Fibroblast of lung (primary cell): ENCODE measurements around the gene CCNK. TPM values are rescaled to one million over a fixed set of nuclear protein-coding genes. Genes with fewer than 3 reads are reported as not detected.

Experiments used
- DNase-seq, 2 donors: peaks; one replicate each; pipeline versions ENCODE4 v3.0.0 to v3.0.0-alpha.2; 2010; ENCODE audit warnings: low read depth in 2 of 2
- H2AFZ ChIP-seq: 2 replicates; pipeline ENCODE4 v1.5.1; 2012; ENCODE audit warnings: low read length, control low read depth, inconsistent platforms
- H3K27ac ChIP-seq: 2 replicates; pipeline ENCODE4 v1.5.1; 2011; ENCODE audit warnings: low read length, control low read depth; ENCODE audit not compliant: insufficient read depth
- H3K27me3 ChIP-seq: 2 replicates; pipeline ENCODE4 v1.5.1; 2011; ENCODE audit warnings: mild to moderate bottlenecking, low read length; ENCODE audit not compliant: control insufficient read depth, insufficient read depth
- H3K36me3 ChIP-seq: 2 replicates; pipeline ENCODE4 v1.5.1; 2011; ENCODE audit warnings: low read length; ENCODE audit not compliant: control insufficient read depth, insufficient read depth
- H3K4me1 ChIP-seq: 2 replicates; pipeline ENCODE4 v1.5.1; 2011; ENCODE audit warnings: low read length; ENCODE audit not compliant: control insufficient read depth, insufficient read depth; ENCODE audit errors: extremely low read depth
- H3K4me2 ChIP-seq: 2 replicates; pipeline ENCODE4 v1.5.1; 2011; ENCODE audit warnings: low read length, control low read depth; ENCODE audit not compliant: insufficient read depth; ENCODE audit errors: extremely low read depth
- H3K4me3 ChIP-seq, 4 experiments: fragments of 200-600 bp in 1 of 4; sonication (generic) in 1 of 4; replicated peaks in 1 of 4; 2 replicates each; pipeline ENCODE4 v1.5.1; 2011 to 2016; ENCODE audit warnings: low read length in 4 of 4, low read depth in 3 of 4, mild to moderate bottlenecking in 3 of 4, control low read depth in 2 of 4, inconsistent platforms in 1 of 4, mixed read lengths in 1 of 4; ENCODE audit not compliant: insufficient read depth in 1 of 4; ENCODE audit errors: control extremely low read depth in 1 of 4
- H3K79me2 ChIP-seq: 2 replicates; pipeline ENCODE4 v1.5.1; 2012; ENCODE audit warnings: mild to moderate bottlenecking, low read length, inconsistent platforms; ENCODE audit not compliant: control insufficient read depth, insufficient read depth
- H3K9ac ChIP-seq: 2 replicates; pipeline ENCODE4 v1.5.1; 2011; ENCODE audit warnings: mild to moderate bottlenecking, low read length, control low read depth; ENCODE audit not compliant: insufficient read depth
- H3K9me3 ChIP-seq: 2 replicates; pipeline ENCODE4 v1.5.1; 2012; ENCODE audit warnings: low read depth, low read length; ENCODE audit not compliant: control insufficient read depth, insufficient read depth
- H4K20me1 ChIP-seq: 2 replicates; pipeline ENCODE4 v1.5.1; 2011; ENCODE audit warnings: low read length; ENCODE audit not compliant: control insufficient read depth, insufficient read depth; ENCODE audit errors: extremely low read depth
- EZH2 ChIP-seq: IDR thresholded peaks from 2 replicates; pipeline ENCODE4 v1.5.1; 2012; ENCODE audit warnings: low read length, control low read depth, mild to moderate bottlenecking; ENCODE audit errors: missing control alignments
- polyA plus RNA-seq, 2 donors: library from polyadenylated mRNA; depleted of rRNA in 1 of 2; stranded (reverse) in 1 of 2; unstranded in 1 of 2; fragments of >200 nt; gene quantifications; 2 replicates each; pipeline ENCODE4 v1.2.1, GENCODE V29; 2011 to 2012; ENCODE audit warnings: missing spikeins in 1 of 2
- total RNA-seq: library from RNA; depleted of rRNA; stranded (reverse); fragments of >200 nt; gene quantifications from 2 replicates; pipeline ENCODE4 v1.2.1, GENCODE V29; 2014
- TF ChIP-seq, protein P1 (sequence below), 2 donors: IDR thresholded peaks in 1 of 2; conservative IDR thresholded peaks in 1 of 2; 1 replicate in 1 of 2; 2 replicates in 1 of 2; pipeline ENCODE4 v1.5.1; 2011 to 2012; ENCODE audit warnings: low read length in 2 of 2, control low read depth in 1 of 2, inconsistent platforms in 1 of 2, low read depth in 1 of 2, mild to moderate bottlenecking in 1 of 2

Gene CCNK
- total and polyA plus RNA-seq, 2 donors (not counting 1 experiment from before 2014, with no cell fraction given), result 7.3 to 51.0 TPM

DNA sequence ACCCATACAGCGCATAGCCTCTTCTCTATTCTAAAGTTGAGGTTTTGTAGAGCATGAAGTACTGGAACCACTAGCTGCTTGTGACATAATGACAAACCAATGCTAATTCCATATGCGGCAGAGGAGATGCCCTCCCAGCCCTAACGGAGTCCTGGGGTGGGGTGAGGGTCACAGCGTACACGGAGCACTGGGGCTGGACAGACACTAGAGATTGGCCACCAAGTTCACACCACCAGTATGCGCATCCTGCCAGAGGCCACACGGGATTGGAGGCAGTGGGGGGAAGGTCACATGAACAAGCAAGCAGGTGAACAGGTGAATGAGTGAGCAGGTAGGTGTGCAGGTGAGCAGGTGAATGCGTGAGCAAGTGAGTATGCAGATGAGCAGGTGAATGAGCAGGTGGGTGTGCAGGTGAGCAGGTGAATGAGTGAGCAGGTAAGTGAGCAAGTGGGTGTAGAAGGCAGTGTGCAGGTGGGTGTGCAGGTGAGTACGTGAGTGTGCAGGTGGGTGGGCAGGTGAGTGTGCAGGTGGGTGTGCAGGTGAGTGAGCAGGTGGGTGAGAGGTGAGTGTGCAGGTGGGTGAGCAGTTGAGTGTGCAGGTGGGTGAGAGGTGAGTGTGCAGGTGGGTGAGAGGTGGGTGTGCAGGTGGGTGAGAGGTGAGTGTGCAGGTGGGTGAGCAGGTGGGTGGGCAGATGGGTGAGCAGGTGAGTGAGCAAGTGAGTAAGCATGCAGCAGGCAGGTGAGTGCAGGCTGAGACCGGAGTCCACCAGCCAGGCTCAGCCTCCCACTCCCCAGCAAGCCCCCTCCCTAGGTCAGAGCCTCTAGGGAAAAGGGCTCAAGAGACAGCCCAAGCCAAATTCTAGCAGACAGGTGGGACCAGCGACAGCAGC is 70.1 kb downstream of the CCNK start:
- no peaks in the 10 kb centered on the region for H3K9me3 ChIP-seq
- DNase-seq, result no peak
- H2AFZ ChIP-seq, result no peak overlapping the region
- H4K20me1 ChIP-seq, result no peaks in the 10 kb centered on the region
- H3K9ac ChIP-seq, result no peak overlapping the region
- peaks cover 5% of the 10 kb centered on the region for H3K79me2 ChIP-seq
- TF ChIP-seq, protein P1, sequence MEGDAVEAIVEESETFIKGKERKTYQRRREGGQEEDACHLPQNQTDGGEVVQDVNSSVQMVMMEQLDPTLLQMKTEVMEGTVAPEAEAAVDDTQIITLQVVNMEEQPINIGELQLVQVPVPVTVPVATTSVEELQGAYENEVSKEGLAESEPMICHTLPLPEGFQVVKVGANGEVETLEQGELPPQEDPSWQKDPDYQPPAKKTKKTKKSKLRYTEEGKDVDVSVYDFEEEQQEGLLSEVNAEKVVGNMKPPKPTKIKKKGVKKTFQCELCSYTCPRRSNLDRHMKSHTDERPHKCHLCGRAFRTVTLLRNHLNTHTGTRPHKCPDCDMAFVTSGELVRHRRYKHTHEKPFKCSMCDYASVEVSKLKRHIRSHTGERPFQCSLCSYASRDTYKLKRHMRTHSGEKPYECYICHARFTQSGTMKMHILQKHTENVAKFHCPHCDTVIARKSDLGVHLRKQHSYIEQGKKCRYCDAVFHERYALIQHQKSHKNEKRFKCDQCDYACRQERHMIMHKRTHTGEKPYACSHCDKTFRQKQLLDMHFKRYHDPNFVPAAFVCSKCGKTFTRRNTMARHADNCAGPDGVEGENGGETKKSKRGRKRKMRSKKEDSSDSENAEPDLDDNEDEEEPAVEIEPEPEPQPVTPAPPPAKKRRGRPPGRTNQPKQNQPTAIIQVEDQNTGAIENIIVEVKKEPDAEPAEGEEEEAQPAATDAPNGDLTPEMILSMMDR (conservative IDR thresholded peaks at IDR 0.05 in 1 of 2, IDR thresholded peaks at IDR 0.05 in 1 of 2; ENCODE audit: low read depth in 1 of 2, low read length in 2 of 2), result no peak
- no peak for TF ChIP-seq EZH2
- H3K36me3 ChIP-seq, result no peaks in the 10 kb centered on the region
- H3K4me3 ChIP-seq, result no peak overlapping the region
- H3K4me2 ChIP-seq, result no peak overlapping the region
- H3K27me3 ChIP-seq, result no peaks in the 10 kb centered on the region
- H3K27ac ChIP-seq, result no peak overlapping the region
- H3K4me1 ChIP-seq, result no peaks in the 10 kb centered on the region

DNA sequence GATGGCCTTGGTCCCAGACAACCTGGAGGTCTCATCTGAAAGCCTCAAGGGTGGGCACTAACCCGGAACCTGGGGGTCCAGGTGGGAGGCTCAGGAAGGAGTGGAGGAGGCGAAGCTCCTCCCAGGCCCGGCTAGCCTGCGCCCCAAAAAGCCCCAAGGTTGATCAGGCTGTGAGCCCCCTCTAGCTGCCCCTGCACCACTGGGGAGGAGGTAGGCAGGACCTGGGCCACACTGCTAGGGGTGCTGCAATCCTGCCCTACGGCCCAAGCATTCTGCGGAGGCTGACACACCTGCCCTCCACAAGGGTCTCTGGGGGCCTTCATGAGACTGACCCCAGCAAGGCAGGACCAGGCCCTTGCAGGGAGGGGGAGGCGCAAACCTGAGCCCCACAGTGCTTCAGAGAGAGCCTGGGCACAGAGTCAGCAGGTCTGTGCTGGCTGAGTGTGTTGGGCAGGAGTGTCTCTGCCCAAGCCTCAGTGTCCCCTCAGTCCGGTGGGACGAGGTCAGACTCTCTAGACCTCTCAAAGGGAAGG is 70.9 kb downstream of the CCNK start:
- no peak overlapping the region for H3K4me3 ChIP-seq
- H3K9ac ChIP-seq, result no peak overlapping the region
- DNase-seq, result no peak
- no peaks in the 10 kb centered on the region for H3K36me3 ChIP-seq
- no peaks in the 10 kb centered on the region for H3K27me3 ChIP-seq
- no peaks in the 10 kb centered on the region for H4K20me1 ChIP-seq
- no peaks in the 10 kb centered on the region for H3K9me3 ChIP-seq
- H3K27ac ChIP-seq, result no peak overlapping the region
- H3K79me2 ChIP-seq, result peaks cover 5% of the 10 kb centered on the region
- no peaks in the 10 kb centered on the region for H3K4me1 ChIP-seq
- no peak overlapping the region for H3K4me2 ChIP-seq
- no peak for TF ChIP-seq EZH2
- TF ChIP-seq, protein P1 (conservative IDR thresholded peaks at IDR 0.05 in 1 of 2, IDR thresholded peaks at IDR 0.05 in 1 of 2; ENCODE audit: low read depth in 1 of 2, low read length in 2 of 2), result no peak
- no peak overlapping the region for H2AFZ ChIP-seq

- TF ChIP-seq, protein P1 (conservative IDR thresholded peaks at IDR 0.05 in 1 of 2, IDR thresholded peaks at IDR 0.05 in 1 of 2; ENCODE audit: low read depth in 1 of 2, low read length in 2 of 2), result no peak
- TF ChIP-seq EZH2, result no peak
- no peak overlapping the region for H3K4me3 ChIP-seq
- H3K4me1 ChIP-seq, result no peaks in the 10 kb centered on the region
- no peak for DNase-seq
- H3K27ac ChIP-seq, result no peak overlapping the region
- H3K27me3 ChIP-seq, result no peaks in the 10 kb centered on the region
- no peaks in the 10 kb centered on the region for H4K20me1 ChIP-seq
- H3K36me3 ChIP-seq, result no peaks in the 10 kb centered on the region
- no peak overlapping the region for H2AFZ ChIP-seq
- peaks cover 5% of the 10 kb centered on the region for H3K79me2 ChIP-seq
- H3K9ac ChIP-seq, result no peak overlapping the region
- H3K9me3 ChIP-seq, result no peaks in the 10 kb centered on the region
- H3K4me2 ChIP-seq, result no peak overlapping the region
These were observed 71.5 kb downstream of the CCNK start for GRCh38 chr14:99552572-99553216.
